Thymus (tissue), 11 donors: ENCODE data around the gene OXSM. TPM values are rescaled to one million over a fixed set of nuclear protein-coding genes. Genes with fewer than 3 reads are reported as not detected.

Experiments
- DNase-seq, 9 donors: peaks; one replicate each; pipeline ENCODE4 v3.0.0-alpha.2; 2013; ENCODE audit warnings: low spot score in 9 of 9, low read depth in 6 of 9, missing footprints in 1 of 9
- H3K27ac ChIP-seq, 2 donors: one replicate each; pipeline ENCODE4 v1.5.1; 2013; ENCODE audit warnings: control low read depth in 1 of 2, low read depth in 1 of 2, low read length in 1 of 2, mild to moderate bottlenecking in 1 of 2, moderate library complexity in 1 of 2
- H3K27me3 ChIP-seq, 2 donors: one replicate each; pipeline ENCODE4 v1.5.1; 2013; ENCODE audit warnings: low read length in 1 of 2; ENCODE audit not compliant: control insufficient read depth in 2 of 2, insufficient read depth in 1 of 2
- H3K36me3 ChIP-seq, 2 donors: one replicate each; pipeline ENCODE4 v1.5.1; 2013; ENCODE audit warnings: low read length in 1 of 2, mild to moderate bottlenecking in 1 of 2, moderate library complexity in 1 of 2; ENCODE audit not compliant: control insufficient read depth in 2 of 2, insufficient read depth in 2 of 2
- H3K4me1 ChIP-seq, 2 donors: one replicate each; pipeline ENCODE4 v1.5.1; 2013; ENCODE audit warnings: low read length in 2 of 2; ENCODE audit not compliant: control insufficient read depth in 2 of 2, insufficient read depth in 2 of 2
- H3K4me3 ChIP-seq, 2 donors: one replicate each; pipeline ENCODE4 v1.5.1; 2013; ENCODE audit warnings: low read length in 2 of 2, control low read depth in 1 of 2, mild to moderate bottlenecking in 1 of 2
- H3K9me3 ChIP-seq, 2 donors: one replicate each; pipeline ENCODE4 v1.5.1; 2013; ENCODE audit warnings: low read length in 1 of 2, mild to moderate bottlenecking in 1 of 2; ENCODE audit not compliant: control insufficient read depth in 2 of 2, insufficient read depth in 1 of 2
- WGBS: extraction: QIAGEN DNeasy Blood & Tissue Kit; methylation state at CpG from one replicate; pipeline ENCODE4 v1.1.7; 2013; 5-methylcytosine and 5-hydroxymethylcytosine counted together
- polyA plus RNA-seq: library from polyadenylated mRNA; stranded (reverse); fragments of 200-250 nt; gene quantifications from one replicate; pipeline ENCODE4 v1.2.3, GENCODE V29; 2013
- total RNA-seq: library from RNA; stranded (reverse); fragments of 120-200 nt; gene quantifications from one replicate; pipeline ENCODE4 v1.2.4, GENCODE V29; 2013
- donor health status: healthy.

The OXSM gene
- total and polyA plus RNA-seq, 2 donors = 15.2 to 17.5 TPM

DNA sequence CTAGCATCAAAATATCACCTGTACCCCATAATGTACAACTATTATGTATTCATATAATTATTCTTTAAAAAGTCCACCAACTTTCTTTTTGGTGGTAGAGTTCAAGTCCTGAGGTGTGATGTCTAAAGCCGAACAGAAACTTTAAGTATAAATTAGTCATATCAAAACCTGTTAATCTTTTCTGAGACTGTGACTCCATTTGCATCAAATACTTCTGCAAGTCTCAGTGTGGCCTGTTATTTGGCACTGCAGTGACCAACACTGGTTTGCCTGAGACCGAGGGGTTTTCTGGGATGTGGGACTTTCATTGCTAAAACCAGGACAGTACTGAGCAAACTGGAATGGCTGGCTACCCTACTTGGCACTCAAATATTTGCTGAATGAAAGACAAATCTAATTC lies 14.0 kb upstream of the OXSM start:
- Histone ChIP-seq H3K4me3 (no peak overlapping the region), H3K9me3 (no peaks in the 10 kb centered on the region), H3K27ac (no peak overlapping the region), H3K36me3 (peaks cover 28 to 46% of the 10 kb centered on the region in 2 donors), H3K4me1 (peaks cover 5 to 6% of the 10 kb centered on the region in 2 donors), H3K27me3 (no peaks in the 10 kb centered on the region)
- no peak for DNase-seq
- WGBS = 95% methylated on average over 2 of the region's 2 CpGs

DNA sequence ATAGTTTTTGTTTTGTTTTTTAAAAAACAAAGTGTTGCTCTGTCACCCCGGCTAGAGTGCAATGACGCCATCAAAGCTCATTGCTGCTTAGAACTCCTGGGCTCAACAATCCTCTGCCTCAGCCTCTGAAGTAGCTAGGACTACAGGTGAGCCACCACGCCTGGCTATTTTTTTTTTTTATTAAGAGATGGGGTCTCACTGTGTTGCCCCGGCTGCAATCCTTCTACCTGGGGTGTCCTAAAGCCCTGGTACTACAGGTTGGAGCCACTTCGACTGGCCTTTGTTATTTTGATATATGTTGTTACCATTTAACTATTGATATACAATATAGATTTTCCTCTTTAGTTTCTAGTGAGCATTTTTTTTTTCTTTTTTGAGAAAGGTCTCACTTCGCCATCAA lies 9.3 kb upstream of the OXSM start:
- Histone ChIP-seq H3K27ac (no peak overlapping the region), H3K27me3 (no peaks in the 10 kb centered on the region), H3K4me1 (peaks cover 16 to 23% of the 10 kb centered on the region in 2 donors), H3K36me3 (peaks cover 17 to 26% of the 10 kb centered on the region in 2 donors), H3K4me3 (no peak overlapping the region), H3K9me3 (peaks cover 0 to 3% of the 10 kb centered on the region in 2 donors)
- 90% methylated on average over 6 of the region's 6 CpGs for WGBS
- DNase-seq = peak in 1 of 9 donors; percentile 19

DNA sequence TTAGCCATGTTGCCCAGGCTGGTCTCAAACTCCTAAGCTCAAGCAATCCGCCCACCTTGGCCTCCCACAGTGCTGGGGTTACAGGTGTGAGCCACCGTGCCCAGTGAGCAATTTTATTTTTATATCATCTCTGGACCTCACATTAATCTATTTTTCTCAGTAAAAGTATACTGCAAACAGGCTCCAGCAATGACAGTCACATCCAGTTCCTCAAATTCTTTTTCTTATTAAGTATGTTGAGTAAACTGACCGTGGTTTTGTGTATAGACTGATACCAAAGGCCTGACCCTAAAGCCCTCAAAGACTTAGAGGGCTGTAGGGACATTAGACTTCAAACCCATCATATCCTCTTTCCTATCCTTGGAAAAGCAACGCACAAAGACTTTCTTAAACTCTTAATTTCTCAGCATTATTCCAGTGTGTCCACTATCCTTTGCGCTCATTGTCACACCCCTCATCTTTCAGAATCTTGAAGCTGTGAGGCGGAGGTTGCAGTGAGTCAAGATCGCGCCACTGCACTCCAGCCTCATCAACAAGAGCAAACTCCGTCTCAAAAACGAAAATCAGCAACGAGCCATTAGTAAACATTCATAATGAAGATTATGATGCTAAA lies 8.6 kb upstream of the OXSM start:
- H3K4me1 ChIP-seq = peaks cover 16 to 23% of the 10 kb centered on the region in 2 donors
- 91% methylated on average over 11 of the region's 11 CpGs for WGBS
- peaks cover 0 to 3% of the 10 kb centered on the region in 2 donors for H3K9me3 ChIP-seq
- no peak overlapping the region for H3K27ac ChIP-seq
- DNase-seq = no peak
- H3K4me3 ChIP-seq = no peak overlapping the region
- peaks cover 14 to 21% of the 10 kb centered on the region in 2 donors for H3K36me3 ChIP-seq
- no peaks in the 10 kb centered on the region for H3K27me3 ChIP-seq

DNA sequence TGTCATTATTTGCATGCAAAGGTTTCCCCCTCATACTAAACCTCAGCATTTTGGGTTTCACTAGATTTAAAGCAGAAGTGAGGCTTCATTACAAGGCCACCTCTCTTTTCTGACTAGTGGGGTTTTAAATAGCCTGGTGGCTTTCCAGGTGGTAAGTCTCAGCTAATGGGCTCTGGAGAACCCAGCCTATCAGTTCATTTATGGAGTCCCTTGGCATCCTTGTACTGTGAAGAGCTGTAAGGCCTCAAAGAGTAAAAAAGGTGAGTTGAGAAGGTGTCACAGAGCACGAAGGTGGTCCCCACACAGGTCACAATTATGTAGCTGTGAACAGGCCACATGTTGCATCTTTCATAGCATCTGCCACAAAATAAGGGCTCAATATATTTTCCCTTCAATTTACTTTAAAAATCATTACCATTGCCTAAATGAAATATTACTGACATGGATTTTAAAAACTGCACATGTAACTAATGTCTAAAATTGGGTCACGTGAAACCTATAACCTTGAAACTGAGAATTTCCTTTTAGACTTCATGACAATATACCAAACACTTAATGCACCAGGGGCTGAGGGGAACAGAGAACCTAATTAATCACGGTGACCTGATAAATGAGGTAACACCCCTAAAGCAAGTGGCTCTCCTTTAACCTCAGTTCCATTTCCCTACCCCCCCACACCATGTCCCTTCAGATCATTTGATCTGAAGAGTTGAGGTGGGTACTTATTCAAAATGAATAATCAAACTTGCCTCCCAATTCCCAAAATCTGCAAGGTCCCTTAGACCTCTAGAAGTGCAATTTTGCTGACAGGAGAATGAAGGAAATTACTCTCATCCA lies 7.9 kb upstream of the OXSM start:
- peak in 1 of 9 donors; percentile 13 for DNase-seq
- Histone ChIP-seq H3K4me3 (peak overlapping the region; percentile 63 to 90), H3K4me1 (peaks cover 16 to 23% of the 10 kb centered on the region in 2 donors), H3K27me3 (no peaks in the 10 kb centered on the region), H3K27ac (no peak overlapping the region), H3K9me3 (peaks cover 0 to 3% of the 10 kb centered on the region in 2 donors), H3K36me3 (peaks cover 8 to 13% of the 10 kb centered on the region in 2 donors)
- WGBS = 57% methylated on average over 3 of the region's 3 CpGs

DNA sequence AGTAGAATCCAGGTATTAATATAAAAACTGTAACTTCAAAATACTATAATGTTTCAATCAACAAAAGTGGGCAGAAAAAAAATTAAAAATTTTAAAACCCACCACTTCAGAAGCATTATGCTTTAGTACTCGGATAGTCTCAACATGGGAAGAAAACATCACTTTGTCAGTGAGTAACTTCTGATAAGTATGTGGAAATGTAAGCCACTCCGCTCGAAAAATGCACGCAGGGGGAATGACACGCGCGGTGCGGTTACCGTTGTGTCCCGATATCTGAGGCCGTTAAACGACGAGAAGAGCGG lies 7.3 kb upstream of the OXSM start:
- peaks cover 2 to 8% of the 10 kb centered on the region in 2 donors for H3K36me3 ChIP-seq
- no peak for DNase-seq
- peak overlapping the region; percentile 63 to 90 for H3K4me3 ChIP-seq
- no peaks in the 10 kb centered on the region for H3K27me3 ChIP-seq
- under 1% methylated on average over 14 of the region's 14 CpGs for WGBS
- peaks cover 16 to 23% of the 10 kb centered on the region in 2 donors for H3K4me1 ChIP-seq
- H3K9me3 ChIP-seq = peaks cover 0 to 3% of the 10 kb centered on the region in 2 donors
- H3K27ac ChIP-seq = peak overlapping the region; percentile 83 to 93

DNA sequence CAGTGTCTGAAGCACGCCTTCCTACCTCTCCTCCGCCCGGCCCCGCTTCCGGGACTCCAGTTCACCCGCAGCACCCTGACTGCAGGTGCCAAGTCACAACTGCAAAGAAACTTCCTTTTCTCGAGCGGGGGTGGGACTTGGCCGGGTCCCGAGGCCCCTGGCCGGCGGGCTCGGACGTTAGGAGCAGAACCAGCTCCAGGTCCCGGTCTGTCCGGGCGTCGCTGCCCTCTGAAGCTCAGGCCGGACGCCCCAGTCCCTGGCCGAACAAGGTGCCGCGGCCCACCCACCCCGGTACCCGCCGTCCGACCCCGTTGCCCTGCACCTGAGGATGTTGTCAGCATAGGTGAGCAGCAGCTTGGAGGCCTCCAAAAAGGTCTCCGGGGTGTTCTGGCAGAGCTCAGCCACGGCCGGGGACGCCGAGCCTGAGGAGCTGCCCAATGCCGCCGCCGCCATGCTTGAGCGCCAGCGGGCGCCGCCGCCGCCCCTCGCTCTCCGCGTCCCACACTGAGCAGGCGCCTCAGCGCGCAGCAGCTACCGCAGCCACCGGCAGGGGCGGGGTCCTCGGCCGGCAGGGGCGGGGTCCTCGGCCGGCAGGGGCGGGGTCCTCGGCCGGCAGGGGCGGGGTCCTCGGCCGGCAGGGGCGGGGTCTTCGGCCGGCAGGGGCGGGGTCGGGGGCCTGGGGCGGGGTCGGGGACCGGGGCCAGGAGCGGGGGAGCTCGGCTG lies 6.8 kb upstream of the OXSM start, which contains the start of gene NGLY1:
NGLY1 (minus strand) TSS at position 506 of the 723 bp plus-strand sequence; CDS start at position 453, 53 bp downstream.
- peak within 1 kb of the TSS; percentile 63 to 90 for H3K4me3 ChIP-seq
- H3K4me1 ChIP-seq = peaks cover 16 to 23% of the 10 kb centered on the region in 2 donors
- peaks cover 0 to 3% of the 10 kb centered on the region in 2 donors for H3K9me3 ChIP-seq
- WGBS = under 1% methylated on average over 72 of the region's 72 CpGs
- H3K27ac ChIP-seq = peak within 1 kb of the TSS; percentile 83 to 93
- DNase-seq = peak in 8 of 9 donors; percentile 66 to 90 (median 74)
- peaks cover 0 to 5% of the 10 kb centered on the region in 2 donors for H3K36me3 ChIP-seq
- H3K27me3 ChIP-seq = no peaks in the 10 kb centered on the region

DNA sequence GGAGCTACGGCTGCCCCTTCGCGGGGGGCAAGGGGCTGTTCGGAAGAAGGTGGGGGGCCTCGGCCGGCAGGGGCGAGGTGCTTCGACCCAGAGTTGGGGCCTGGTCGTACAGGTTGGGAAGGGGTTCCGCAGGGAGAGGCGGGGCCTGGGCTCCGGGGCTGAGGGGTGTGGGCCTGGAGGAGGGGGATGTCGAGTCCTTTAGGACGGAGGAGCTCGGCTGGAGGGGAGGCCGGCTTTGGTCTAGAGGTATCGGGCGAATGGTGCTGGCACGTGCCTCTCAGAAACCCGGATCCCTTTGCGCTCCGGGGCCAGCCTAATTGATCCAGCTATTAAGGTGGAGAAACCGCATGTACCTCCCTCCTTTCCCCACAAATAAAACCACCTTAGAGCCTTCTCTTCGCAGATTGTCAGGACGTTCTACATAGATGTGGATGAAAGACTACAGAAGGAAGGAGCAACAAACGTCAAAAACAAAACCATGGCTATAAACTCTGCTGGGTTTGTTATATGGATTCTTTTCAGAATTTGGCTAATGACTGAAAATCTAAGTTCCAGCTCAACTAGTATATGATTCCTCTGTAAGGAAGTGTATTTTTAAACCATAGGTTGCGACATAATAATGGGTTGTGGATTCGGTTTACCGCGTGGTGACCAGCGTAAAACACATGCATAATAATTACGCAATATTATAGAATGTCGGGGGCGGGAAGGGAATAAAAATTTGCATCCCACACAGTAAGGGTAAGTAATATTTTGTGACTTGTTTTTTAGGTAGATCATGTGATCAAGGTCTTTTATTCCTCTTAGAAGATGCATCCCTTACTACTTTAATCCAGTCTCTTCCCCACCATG lies 6.0 kb upstream of the OXSM start:
- Histone ChIP-seq H3K9me3 (peaks cover 0 to 3% of the 10 kb centered on the region in 2 donors), H3K36me3 (no peaks in the 10 kb centered on the region), H3K27ac (peak overlapping the region in 1 of 2 donors; percentile 75), H3K4me1 (peaks cover 16 to 25% of the 10 kb centered on the region in 2 donors), H3K4me3 (peak overlapping the region; percentile 63 to 80), H3K27me3 (no peaks in the 10 kb centered on the region)
- 8% methylated on average over 34 of the region's 34 CpGs for WGBS
- peak in 5 of 9 donors; percentile 30 to 53 (median 50) for DNase-seq

DNA sequence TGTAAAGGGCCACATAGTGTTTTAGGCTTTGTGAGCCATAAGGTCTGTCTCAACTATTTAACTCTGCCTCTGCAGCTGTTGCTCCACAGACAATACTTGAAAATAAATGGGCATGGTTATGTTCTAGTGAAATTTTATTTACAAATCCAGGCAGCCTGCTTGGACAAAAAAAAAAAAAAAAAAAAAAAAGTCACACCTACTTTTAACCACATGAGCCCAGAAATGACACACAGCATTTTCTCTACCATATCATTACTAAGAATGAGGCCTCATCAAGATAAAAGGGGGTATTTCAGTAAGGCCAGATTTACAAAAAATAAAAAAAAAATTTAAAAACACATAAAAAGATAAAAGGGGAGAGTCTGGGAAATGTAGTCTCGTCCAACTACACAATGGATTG lies 4.9 kb upstream of the OXSM start:
- no peak for DNase-seq
- no peak overlapping the region for H3K4me3 ChIP-seq
- no peaks in the 10 kb centered on the region for H3K36me3 ChIP-seq
- no peak overlapping the region for H3K27ac ChIP-seq
- H3K4me1 ChIP-seq = peaks cover 16 to 25% of the 10 kb centered on the region in 2 donors
- WGBS = 96% methylated on average over 1 of the region's 1 CpG
- peaks cover 0 to 3% of the 10 kb centered on the region in 2 donors for H3K9me3 ChIP-seq
- no peaks in the 10 kb centered on the region for H3K27me3 ChIP-seq
